WTC11 (cell line): ENCODE results near the gene RELL1. TPM values are rescaled to one million over a fixed set of nuclear protein-coding genes. Genes with fewer than 3 reads are reported as not detected.

Experiments used
- ATAC-seq: fragments of 200-7000 bp; cut with Tn5 transposase; 2 replicates; pipeline ENCODE4 v1.10.0; 2021; ENCODE audit warnings: mild to moderate bottlenecking, moderate library complexity
- CTCF ChIA-PET: fragments of 300-600 bp; sonication (Branson Sonifier 250); formaldehyde crosslinking; loops from one replicate; lab custom pipeline; 2021; ENCODE audit warnings: antibody characterized with exemption; lab: Charles Lee
- POLR2A ChIA-PET: fragments of 350-600 bp; sonication (Branson Sonifier 250); formaldehyde crosslinking; loops from one replicate; lab custom pipeline; 2021; ENCODE audit warnings: antibody characterized with exemption; lab: Charles Lee
- DNase-seq: peaks from one replicate; pipeline ENCODE4 v3.0.0; 2021; ENCODE audit warnings: low spot score
- H3K27ac Mint-ChIP-seq: 2 replicates; pipeline ENCODE4 v1.8.0; 2021; ENCODE audit warnings: mixed read lengths
- H3K27me3 Mint-ChIP-seq: 2 replicates; pipeline ENCODE4 v1.8.0; 2021; ENCODE audit warnings: low read depth, mild to moderate bottlenecking, moderate library complexity, mixed read lengths
- H3K36me3 Mint-ChIP-seq: 2 replicates; pipeline ENCODE4 v1.8.0; 2021; ENCODE audit warnings: mixed read lengths
- H3K4me1 Mint-ChIP-seq: 2 replicates; pipeline ENCODE4 v1.8.0; 2022; ENCODE audit warnings: mixed read lengths
- H3K4me3 Mint-ChIP-seq: 2 replicates; pipeline ENCODE4 v1.8.0; 2021; ENCODE audit warnings: mild to moderate bottlenecking, moderate library complexity, mixed read lengths
- H3K9me3 Mint-ChIP-seq: 2 replicates; pipeline ENCODE4 v1.8.0; 2021; ENCODE audit warnings: mixed read lengths
- AR ChIP-seq: fragments of 250-450 bp; sonication (Bioruptor Pico); IDR thresholded peaks from 2 replicates; pipeline ENCODE4 v1.9.0; 2021; ENCODE audit warnings: mild to moderate bottlenecking
- ARID4B ChIP-seq: sonication (generic); formaldehyde crosslinking; IDR thresholded peaks from 2 replicates; pipeline ENCODE4 v1.8.0; 2023; ENCODE audit warnings: missing genetic modification reagents, mild to moderate bottlenecking, borderline replicate concordance
- ATF1 ChIP-seq: sonication (generic); formaldehyde crosslinking; IDR thresholded peaks from 2 replicates; pipeline ENCODE4 v1.8.1; 2023; ENCODE audit warnings: mild to moderate bottlenecking, moderate library complexity, missing genetic modification reagents
- ATF2 ChIP-seq: sonication (generic); formaldehyde crosslinking; IDR thresholded peaks from 2 replicates; pipeline ENCODE4 v1.8.1; 2022; ENCODE audit warnings: low read depth, missing genetic modification reagents, borderline replicate concordance
- CREM ChIP-seq: sonication (generic); formaldehyde crosslinking; IDR thresholded peaks from 2 replicates; pipeline ENCODE4 v1.8.1; 2022; ENCODE audit warnings: mild to moderate bottlenecking, missing genetic modification reagents, moderate library complexity
- E2F5 ChIP-seq: sonication (generic); formaldehyde crosslinking; IDR thresholded peaks from 2 replicates; pipeline ENCODE4 v1.8.1; 2022; ENCODE audit warnings: mild to moderate bottlenecking, moderate library complexity, missing genetic modification reagents
- ELF4 ChIP-seq: sonication (generic); formaldehyde crosslinking; IDR thresholded peaks from 2 replicates; pipeline ENCODE4 v1.8.1; 2022; ENCODE audit warnings: low read depth, mild to moderate bottlenecking, moderate library complexity, missing genetic modification reagents
- FOXP4 ChIP-seq: sonication (generic); formaldehyde crosslinking; IDR thresholded peaks from 2 replicates; pipeline ENCODE4 v1.8.0; 2022; ENCODE audit warnings: mild to moderate bottlenecking, missing genetic modification reagents
- MAX ChIP-seq: sonication (generic); formaldehyde crosslinking; IDR thresholded peaks from 2 replicates; pipeline ENCODE4 v1.8.0; 2022; ENCODE audit warnings: mild to moderate bottlenecking, missing genetic modification reagents
- MLX ChIP-seq: sonication (generic); formaldehyde crosslinking; IDR thresholded peaks from 2 replicates; pipeline ENCODE4 v1.8.1; 2023; ENCODE audit warnings: mild to moderate bottlenecking, missing genetic modification reagents, moderate library complexity
- SOX15 ChIP-seq: fragments of 250-450 bp; sonication (Bioruptor Pico); IDR thresholded peaks from 2 replicates; pipeline ENCODE4 v1.9.0; 2021; ENCODE audit warnings: mild to moderate bottlenecking
- TEAD1 ChIP-seq: sonication (generic); formaldehyde crosslinking; IDR thresholded peaks from 2 replicates; pipeline ENCODE4 v1.8.0; 2022; ENCODE audit warnings: mild to moderate bottlenecking, missing genetic modification reagents
- USF1 ChIP-seq: sonication (generic); formaldehyde crosslinking; IDR thresholded peaks from 2 replicates; pipeline ENCODE4 v1.8.0; 2022; ENCODE audit warnings: mild to moderate bottlenecking, missing genetic modification reagents
- ZNF232 ChIP-seq: sonication (generic); formaldehyde crosslinking; IDR thresholded peaks from 2 replicates; pipeline ENCODE4 v1.8.0; 2022; ENCODE audit warnings: mild to moderate bottlenecking, missing genetic modification reagents
- ZNF281 ChIP-seq: sonication (generic); formaldehyde crosslinking; IDR thresholded peaks from 2 replicates; pipeline ENCODE4 v1.8.0; 2023; ENCODE audit warnings: mild to moderate bottlenecking, missing genetic modification reagents
- ZNF512 ChIP-seq: sonication (generic); formaldehyde crosslinking; IDR thresholded peaks from 2 replicates; pipeline ENCODE4 v1.8.1; 2022; ENCODE audit warnings: missing genetic modification reagents, borderline replicate concordance
- total RNA-seq: library from RNA; stranded (reverse); gene quantifications from 3 replicates; pipeline ENCODE4 v1.2.3, GENCODE V29; 2021

RELL1 gene
- total RNA-seq, 1 experiment from 2014 or later: 14.4 TPM

GRCh38 chr4:37623125-37623524, 63.1 kb downstream of the RELL1 start:
- peaks cover 7% of the 10 kb centered on the region; the same call in 1 of the 2 replicates for H3K4me1 Mint-ChIP-seq
- no peak for TF ChIP-seq MAX (CRISPR knock-in tag)
- TF ChIP-seq ELF4 (CRISPR knock-in tag): no peak
- no peak for TF ChIP-seq SOX15 (CRISPR knock-in tag)
- no peak for TF ChIP-seq E2F5 (CRISPR knock-in tag)
- TF ChIP-seq CREM (CRISPR knock-in tag): no peak
- TF ChIP-seq MLX (CRISPR knock-in tag): no peak
- no peak for TF ChIP-seq ATF2 (CRISPR knock-in tag)
- no peak for TF ChIP-seq TEAD1 (CRISPR knock-in tag)
- TF ChIP-seq ATF1 (CRISPR knock-in tag): no peak
- POLR2A ChIA-PET: no interaction called here
- no peaks in the 10 kb centered on the region for H3K27me3 Mint-ChIP-seq
- H3K4me3 Mint-ChIP-seq: no peak overlapping the region
- 0 out of 2 replicates have a peak, but pooled peaks cover 5% of the 10 kb centered on the region for H3K36me3 Mint-ChIP-seq
- DNase-seq (no peak), ATAC-seq (no peak)
- no peaks in the 10 kb centered on the region for H3K9me3 Mint-ChIP-seq
- CTCF ChIA-PET: interaction anchor here (0.7 kb wide), 1 partner anchor 56 kb away, joined by 3 read pairs; no protein-coding TSS in a partner anchor
- H3K27ac Mint-ChIP-seq: no peak overlapping the region

GRCh38 chr4:37620176-37620575, 66.0 kb downstream of the RELL1 start:
- Mint-ChIP-seq H3K4me3 (no peak overlapping the region), H3K27me3 (no peaks in the 10 kb centered on the region), H3K4me1 (peaks cover 4% of the 10 kb centered on the region; the same call in 1 of the 2 replicates), H3K27ac (no peak overlapping the region), H3K36me3 (0 out of 2 replicates have a peak, but pooled peaks cover 4% of the 10 kb centered on the region), H3K9me3 (no peaks in the 10 kb centered on the region)
- no peak for DNase-seq
- ChIA-PET POLR2A (no interaction called here), CTCF (interaction anchor here (1.8 kb wide), 1 partner anchor 17 kb away, joined by 7 read pairs; no protein-coding TSS in a partner anchor)
- ATAC-seq: no peak
- TF ChIP-seq ZNF512: no peak
- no peak for TF ChIP-seq ZNF281 (CRISPR knock-in tag)
- TF ChIP-seq AR: no peak
- no peak for TF ChIP-seq ZNF232 (CRISPR knock-in tag)
- TF ChIP-seq USF1 (CRISPR knock-in tag): no peak
- TF ChIP-seq ARID4B (CRISPR knock-in tag): no peak
- TF ChIP-seq FOXP4: no peak
